A673 (cell line): ENCODE results near the gene KCNK18.

Experiments
- CTCF ChIP-seq: fragments of 300-800, 200-600 bp; sonication (generic); conservative IDR thresholded peaks from 2 replicates; pipeline ENCODE4 v1.5.1; 2017; ENCODE audit warnings: low read depth, mild to moderate bottlenecking, antibody characterized with exemption, low read length, moderate library complexity, mixed read lengths
- EZH2 ChIP-seq: fragments of 200-600 bp; sonication (generic); IDR thresholded peaks from 2 replicates; pipeline ENCODE4 v1.6.1; 2017; ENCODE audit warnings: borderline replicate concordance, low read depth, mild to moderate bottlenecking, mixed read lengths, antibody characterized with exemption, low read length; ENCODE audit not compliant: poor library complexity, severe bottlenecking

GRCh38 chr10:117228210-117228609 is 30.9 kb downstream of the KCNK18 start:
- TF ChIP-seq CTCF (no peak), EZH2 (no peak)
